ENCODE results near the gene LIFR. TPM values are rescaled to one million over a fixed set of nuclear protein-coding genes. Genes with fewer than 3 reads are reported as not detected.

The LIFR gene
- total RNA-seq, 4 donors from 2014 or later = 73.3 to 269 (median 185) TPM

- no peak for TF ChIP-seq CTCF (IDR thresholded peaks at IDR 0.05; ENCODE audit: low read depth)
Measured at GRCh38 chr5:38479315-38479904, 77.0 kb downstream of the LIFR start.

GRCh38 chr5:38478878-38479277 lies 77.6 kb downstream of the LIFR start:
- no peak for TF ChIP-seq CTCF (IDR thresholded peaks at IDR 0.05; ENCODE audit: low read depth)

- no peak for TF ChIP-seq CTCF (IDR thresholded peaks at IDR 0.05; ENCODE audit: low read depth)
Measured at GRCh38 chr5:38478166-38478565, 78.3 kb downstream of the LIFR start.

GRCh38 chr5:38473008-38473407 lies 83.4 kb downstream of the LIFR start:
- no peak for TF ChIP-seq CTCF (IDR thresholded peaks at IDR 0.05; ENCODE audit: low read depth)

- TF ChIP-seq CTCF (IDR thresholded peaks at IDR 0.05; ENCODE audit: low read depth) = no peak
Measured at GRCh38 chr5:38472541-38472940, 83.9 kb downstream of the LIFR start.

- no peak for TF ChIP-seq CTCF (IDR thresholded peaks at IDR 0.05; ENCODE audit: low read depth)
Measured at GRCh38 chr5:38471709-38472108, 84.7 kb downstream of the LIFR start.

GRCh38 chr5:38469707-38470267 lies 86.7 kb downstream of the LIFR start:
- no peak for TF ChIP-seq CTCF (IDR thresholded peaks at IDR 0.05; ENCODE audit: low read depth)

Data from subcutaneous adipose tissue (tissue), 4 donors.